Measurements from ENCODE around the gene PEX5L.

DNA sequence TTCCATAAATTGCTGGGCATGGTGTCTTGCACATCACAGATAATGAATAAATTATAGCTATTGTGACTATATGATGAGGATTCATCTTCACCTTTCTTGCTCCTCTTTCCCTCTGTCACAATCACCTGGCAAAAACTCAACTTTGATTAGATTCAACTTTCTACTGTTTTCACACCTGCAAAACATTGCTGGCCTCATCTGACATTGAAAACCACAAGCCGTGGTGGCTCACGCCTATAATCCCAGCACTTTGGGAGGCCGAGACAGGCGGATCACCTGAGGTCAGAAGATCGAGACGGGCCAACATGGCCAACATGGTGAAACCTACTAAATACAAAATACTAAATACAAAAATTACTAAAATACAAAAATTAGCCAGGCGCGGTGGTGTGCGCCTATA lies 12.7 kb upstream of the PEX5L start:
- no peak for TF ChIP-seq POLR2A (IDR thresholded peaks at IDR 0.05; ENCODE audit: low read length)
- no peak for TF ChIP-seq GATA1 (IDR thresholded peaks at IDR 0.05; ENCODE audit: low read depth, low read length)
